ENCODE measurements around the gene ELFN2.
A peak's percentile ranks its signal among the peaks of the same experiment; 100 is the strongest.
"Not testable (repeated sequence)": the region's sequence is repeated elsewhere in the genome, so short reads cannot be mapped to it uniquely, and the experiment has no call there.

Gene ELFN2

DNA sequence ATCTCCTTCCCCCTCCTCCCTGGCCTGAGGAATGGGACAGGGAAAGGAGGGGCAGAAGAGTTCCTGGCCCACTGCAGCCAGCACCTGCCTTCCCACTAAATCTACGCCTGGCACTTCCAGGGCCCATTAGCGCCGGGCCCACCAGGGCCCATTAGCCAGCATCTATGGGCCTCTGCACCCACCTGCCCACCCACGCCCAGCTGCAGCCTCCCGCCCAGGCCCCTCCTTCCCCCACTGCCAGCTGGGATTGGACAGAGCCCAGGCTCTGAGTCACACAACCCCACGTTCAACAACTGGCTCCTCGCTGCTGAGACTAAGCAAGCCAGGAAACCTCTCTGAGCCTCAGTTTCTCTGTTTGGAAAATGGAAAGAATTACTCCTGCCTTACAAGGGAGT, 96.2 kb downstream of the ELFN2 start:
- DNase-seq: no peak

DNA sequence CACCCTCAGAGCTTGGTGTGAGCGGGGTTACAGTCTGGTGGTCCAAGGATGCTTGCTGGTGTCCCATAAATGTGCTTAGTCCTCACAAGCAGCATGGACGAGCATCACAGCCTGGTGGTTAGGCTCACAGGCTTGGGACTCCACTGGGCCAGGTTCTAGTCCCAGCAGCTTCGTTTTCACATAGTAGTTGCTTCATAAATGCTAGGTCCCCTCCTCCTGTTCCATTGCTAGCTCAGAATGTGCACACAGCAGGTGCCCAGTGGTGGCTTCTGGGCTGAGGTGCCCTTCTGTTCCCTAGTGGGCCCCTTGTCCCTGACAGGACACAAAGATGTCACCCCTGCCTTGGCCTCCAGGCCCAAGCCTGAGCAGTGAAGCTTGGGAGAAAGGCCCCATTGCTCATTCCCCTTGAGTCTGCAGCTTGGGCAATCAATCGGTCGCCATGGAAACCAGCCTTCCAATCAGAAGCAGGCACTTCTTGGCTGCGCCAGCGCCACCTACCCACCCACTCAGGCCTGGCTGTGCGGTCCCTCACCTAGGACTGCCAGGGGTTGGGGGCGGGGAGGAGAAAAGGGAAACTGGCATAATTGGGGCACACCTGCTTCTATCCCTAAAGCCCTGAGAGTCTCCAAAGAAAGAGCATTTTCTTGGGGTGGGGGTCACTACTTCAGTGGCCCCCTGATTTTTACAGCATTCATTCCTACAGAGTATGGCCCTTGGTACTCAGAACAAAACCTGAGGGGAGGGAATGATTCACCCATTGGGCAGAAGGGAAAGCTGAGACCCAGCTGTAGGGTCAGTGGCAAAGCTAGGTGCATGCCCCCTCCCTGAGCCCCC, 96.9 kb downstream of the ELFN2 start:
- DNase-seq: peak; percentile 63 to 68

DNA sequence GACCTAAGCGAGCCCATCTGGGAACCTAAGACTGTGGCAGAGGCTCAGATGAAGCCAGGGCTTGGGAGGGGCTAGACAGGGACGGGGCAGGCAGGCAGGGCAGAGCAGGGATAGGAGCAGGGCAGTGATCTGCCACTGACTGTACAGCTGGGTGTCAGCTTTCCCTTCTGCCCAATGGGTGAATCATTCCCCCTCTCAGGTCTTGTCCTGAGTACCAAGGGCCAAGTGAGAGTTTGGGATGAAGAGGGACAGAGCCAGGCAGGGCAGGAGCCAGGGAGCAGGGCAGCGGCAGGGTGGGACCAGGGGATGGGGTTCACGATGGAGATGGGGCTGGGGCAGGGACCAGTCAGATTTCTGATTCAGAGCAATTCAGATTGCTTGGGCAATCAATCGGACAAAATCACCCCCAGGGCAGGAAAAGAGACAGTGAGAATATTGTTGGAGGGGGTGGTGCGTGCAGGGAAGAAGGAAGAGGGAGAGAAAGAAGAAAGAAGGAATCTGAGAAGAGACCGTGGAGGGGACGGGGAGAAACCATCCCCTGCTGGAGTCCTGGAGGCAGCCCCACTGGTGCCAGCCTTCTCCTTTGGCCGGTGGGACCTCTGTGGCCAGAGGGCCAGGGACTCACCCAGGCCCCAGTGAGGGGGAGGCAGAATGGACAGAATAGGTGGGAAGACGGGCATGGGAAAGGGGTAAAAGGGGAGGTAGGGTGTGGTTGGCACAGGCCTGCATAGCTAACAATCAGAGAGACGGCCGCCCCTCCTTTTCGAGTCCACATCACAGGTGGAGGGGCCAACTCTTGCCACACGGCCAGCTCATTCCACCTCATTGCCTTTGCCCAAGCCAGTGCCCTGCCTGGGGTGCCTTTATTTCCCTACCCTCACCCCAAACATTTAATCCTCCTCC, 97.8 kb downstream of the ELFN2 start:
- no peak for DNase-seq

DNA sequence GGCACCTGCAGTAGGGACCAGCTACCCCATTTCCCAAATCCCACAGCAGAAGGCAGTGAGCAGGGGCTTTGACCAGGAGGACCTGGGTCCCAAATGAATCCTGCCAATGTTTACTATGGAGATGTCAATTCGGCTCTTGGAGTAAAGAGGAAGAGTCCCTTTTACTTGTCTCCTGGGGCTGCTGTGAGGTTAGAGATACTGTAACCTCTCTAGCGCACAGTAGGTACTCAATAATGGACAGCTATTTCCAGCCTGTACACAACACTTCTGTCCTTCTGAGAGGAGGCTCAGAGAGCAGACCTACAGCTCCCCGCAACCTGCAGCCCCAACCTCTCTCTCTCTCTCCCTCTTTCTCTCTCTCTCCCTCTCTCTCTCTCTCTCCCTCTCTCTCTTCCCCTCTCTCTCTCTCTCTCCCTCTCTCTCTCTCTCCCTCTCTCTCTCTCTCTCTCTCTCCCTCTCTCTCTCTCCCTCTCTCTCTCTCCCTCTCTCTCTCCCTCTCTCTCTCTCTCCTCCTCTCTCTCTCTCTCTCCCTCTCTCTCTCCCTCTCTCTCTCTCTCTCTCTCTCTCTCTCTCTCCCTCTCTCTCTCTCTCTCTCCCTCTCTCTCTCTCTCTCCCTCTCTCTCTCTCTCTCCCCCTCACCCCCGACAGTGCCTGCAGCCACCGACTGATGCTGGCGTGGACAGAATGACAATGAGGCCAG, 98.6 kb downstream of the ELFN2 start:
- DNase-seq: not testable (repeated sequence)

GRCh38 chr22:37328017-37328416, 99.3 kb downstream of the ELFN2 start:
- no peak for DNase-seq

GRCh38 chr22:37326726-37327125, 100.6 kb downstream of the ELFN2 start:
- no peak for DNase-seq

DNA sequence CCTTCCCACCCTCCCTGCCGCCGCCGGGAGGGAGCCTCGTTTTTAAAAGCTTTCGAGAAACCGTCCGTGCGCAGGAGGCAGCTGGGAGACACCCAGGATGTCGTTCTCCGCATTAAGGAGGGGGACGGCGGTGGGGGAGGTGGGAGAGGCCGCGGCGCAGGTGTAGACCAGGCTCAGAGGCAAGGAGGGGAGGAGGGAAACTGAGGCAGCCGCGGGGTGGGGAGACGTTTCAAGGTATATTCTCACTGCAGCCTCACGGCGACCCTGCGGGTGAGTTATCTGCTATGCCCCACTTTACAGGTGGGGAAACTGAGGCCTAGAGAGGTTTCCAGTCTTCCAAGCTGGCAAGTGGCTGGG, 102.3 kb downstream of the ELFN2 start:
- no peak for DNase-seq

- no peak for DNase-seq
Measured at GRCh38 chr22:37324340-37325038, 102.8 kb downstream of the ELFN2 start.

- no peak for DNase-seq
Measured at GRCh38 chr22:37320726-37321677, 106.3 kb downstream of the ELFN2 start.

DNA sequence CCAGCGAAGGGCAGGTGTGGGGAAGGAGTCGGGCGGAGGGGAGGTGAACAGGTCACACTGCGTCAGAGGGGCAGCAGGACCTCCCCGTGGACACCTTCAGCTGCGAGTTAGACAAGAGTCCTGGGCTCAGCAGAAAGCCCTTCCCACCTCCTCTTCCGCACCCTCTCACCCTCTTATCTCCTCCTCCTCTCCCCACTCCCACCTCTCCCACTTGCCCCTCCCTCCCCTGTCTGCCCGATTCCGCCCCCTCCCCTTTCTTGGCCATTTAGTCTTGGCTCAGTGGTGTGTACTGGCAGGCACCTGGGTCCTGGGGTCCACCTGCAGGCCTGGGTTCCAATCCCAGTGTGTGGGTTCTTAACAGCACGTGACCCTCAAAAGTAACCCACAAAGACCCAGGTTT, 107.8 kb downstream of the ELFN2 start:
- no peak for DNase-seq

DNA sequence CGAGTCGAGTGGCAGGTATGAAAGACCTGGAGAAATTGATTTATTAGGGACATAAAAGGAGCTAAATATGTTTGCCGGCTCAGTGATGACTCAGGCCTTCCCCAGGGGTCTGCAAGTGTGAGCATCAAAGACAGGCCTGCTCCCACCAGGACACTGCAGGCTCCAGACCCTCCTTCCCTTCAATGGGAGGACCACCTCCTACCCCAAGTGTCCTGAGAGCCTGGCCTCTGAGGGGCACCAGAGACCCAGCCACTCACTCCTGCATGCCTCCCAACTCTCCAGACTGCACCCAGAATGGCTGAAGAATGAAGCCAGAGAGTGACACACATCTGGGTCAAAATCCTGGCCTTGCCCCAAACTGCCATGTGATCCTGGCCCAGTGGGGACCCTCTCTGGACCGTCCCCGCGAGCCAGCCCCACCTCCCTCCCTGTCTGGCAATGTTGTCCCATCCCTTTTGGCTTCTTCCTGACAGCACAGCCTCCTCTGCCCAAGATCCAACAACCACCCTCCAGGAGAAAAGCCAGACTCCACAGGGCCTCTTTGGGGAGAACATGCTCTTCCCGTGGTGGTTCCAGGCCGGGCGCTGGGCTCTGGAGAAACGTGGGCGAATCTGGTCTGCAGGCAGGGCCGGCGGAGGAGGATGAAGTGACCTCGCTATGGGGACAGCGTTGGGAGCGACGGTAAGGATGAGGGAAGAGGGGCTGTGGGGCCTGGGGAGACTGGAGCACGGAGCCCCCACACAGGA, 108.7 kb downstream of the ELFN2 start:
- DNase-seq: no peak
